HG02588 (cell line): ENCODE measurements around the gene EVC.
"Not testable (repeated sequence)": the region's sequence is repeated elsewhere in the genome, so short reads cannot be mapped to it uniquely, and the experiment has no call there.

ENCODE experiments used
- ATAC-seq: cut with Tn5 transposase; IDR thresholded peaks from one replicate; pipeline ENCODE4 v1.9.1; 2021; ENCODE audit warnings: mild to moderate bottlenecking, moderate library complexity; ENCODE audit not compliant: unreplicated experiment

Gene EVC

DNA sequence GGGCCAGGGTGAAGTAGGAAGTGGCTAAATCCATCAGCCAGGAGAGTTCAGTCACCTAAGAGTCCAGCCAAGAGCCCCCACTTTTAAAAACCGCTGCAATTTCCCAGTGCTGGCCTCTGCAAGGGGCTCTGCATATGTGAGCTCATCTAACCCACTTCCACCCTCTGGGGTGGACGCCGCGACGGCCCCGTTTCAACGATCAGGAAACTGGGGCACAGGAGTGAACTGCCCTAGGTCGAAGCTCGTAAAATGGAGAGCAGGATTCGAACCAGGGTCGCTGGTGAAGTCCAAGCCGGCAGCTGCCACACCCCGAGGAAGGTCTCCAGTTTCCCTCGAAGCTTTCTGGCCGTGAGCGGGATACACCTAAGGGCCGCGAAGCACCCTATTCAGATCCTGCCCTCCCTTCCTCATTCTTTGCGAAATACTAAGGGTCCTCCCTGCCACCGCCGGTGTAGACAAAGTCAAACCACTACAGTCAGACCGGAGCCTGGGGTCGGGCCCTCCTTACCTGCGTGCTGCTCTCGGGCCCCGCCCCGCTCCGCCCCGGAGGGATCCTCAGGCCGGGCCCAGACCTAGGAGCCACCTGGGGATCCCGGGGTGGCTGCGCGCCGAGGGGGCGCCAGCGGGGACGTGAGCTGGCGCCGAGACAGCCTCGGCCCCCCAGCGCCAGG lies 3.1 kb upstream of the EVC start:
- ATAC-seq = no peak

DNA sequence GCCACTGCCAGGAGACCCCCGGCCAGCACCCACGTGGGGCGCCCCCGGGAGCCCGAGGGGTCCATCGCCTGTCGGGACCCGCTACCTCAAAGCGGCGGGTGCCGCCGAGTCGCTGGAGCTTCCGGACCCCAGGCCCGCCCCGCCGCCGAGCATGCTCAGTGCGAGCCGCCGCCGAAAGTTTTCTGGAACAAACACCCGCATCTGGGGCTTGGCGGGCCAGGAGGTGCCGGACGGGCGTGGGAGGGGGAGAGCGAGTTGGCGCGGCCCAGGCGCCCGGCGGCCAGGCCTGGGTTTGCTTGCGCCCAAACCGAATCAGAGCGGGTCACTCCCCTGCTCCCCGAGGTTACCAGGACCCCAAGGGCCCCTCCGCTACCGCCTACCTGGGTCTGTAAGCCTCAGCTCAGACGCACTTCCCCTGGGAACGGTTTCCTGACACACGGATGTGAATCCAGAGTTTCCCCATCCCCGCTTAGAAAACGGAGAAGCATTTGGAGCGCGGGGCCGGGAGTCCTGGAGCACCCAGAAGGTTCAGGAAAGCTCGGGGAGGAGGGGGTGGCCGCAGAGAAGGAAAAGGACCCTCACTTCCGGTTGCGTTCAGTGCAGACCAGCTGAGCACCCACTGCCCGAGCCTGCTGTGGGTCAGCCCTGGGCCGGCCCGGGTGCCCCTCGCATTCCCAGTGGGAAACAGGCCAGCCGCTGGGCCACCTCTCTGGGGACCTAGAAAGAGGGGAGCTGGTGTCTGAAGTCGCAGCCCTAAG lies 2.4 kb upstream of the EVC start, which contains the start of gene EVC2:
EVC2 (minus strand) TSS at position 111 of the 758 bp plus-strand sequence; CDS start at position 65, 46 bp downstream.
- no peak for ATAC-seq

DNA sequence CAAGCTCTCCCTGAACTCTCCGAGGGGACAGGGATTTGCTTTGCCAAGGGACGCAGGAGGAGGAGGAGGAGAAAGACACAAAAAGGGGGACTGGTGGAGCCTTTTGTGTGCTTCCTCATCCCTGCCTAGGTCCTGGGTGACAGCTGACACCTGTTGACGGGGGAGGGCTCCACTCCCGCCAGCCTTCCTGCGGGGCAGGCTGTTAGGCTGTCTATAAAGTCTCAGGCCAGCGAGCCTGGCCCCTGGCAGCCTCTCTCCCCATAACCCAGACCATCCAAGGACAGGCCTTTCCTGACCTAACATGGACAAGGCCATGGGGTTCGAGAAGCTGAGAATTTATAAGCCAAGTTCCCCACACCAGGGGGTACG lies 1.8 kb upstream of the EVC start:
- ATAC-seq = no peak

- ATAC-seq = no peak
Measured at GRCh38 chr4:5710065-5710960, 688 bp upstream of the EVC start.

- ATAC-seq = no peak
Measured at GRCh38 chr4:5711479-5712184, 631 bp downstream of the EVC start.

DNA sequence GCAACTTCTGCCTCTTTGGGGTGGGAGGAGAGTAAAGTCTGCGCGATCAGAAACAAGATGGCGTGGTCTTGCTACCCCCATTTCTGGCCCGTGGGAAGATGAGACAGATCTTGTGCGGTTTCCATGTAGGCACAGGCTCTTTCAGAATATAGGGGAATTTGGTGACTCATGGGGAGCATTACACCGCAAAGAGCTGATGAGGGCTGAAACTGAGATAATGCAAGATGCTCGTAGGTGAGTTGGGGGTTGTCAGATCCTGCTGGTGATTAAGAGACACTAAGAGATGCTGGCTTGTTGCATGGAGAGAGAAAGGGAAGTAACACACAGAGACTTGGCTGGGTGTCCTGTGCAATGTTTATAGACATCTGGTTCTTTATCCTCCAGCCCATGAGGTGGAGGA lies 1.5 kb downstream of the EVC start:
- ATAC-seq = no peak

DNA sequence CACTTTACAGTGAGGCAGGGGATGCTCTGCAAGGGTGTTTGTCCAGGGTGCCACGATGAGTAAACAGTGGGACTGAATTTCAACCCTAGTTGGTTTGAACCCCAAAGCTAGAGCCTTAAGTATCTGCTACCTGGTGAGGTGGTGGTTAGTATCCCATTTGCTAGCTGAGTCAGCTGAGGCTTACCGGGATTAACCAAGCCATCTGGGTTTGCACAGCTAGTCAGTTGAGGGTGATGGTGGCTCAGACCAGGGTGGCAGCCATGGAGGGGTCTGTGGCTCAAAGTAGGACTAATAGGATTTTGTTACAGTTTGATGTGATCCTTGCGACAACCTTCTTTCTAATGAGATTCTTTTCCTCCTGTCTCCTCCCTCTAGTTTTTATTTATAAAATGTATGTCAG lies 1.9 kb downstream of the EVC start:
- no peak for ATAC-seq

- no peak for ATAC-seq
Measured at GRCh38 chr4:5713861-5714260, 2.9 kb downstream of the EVC start.

DNA sequence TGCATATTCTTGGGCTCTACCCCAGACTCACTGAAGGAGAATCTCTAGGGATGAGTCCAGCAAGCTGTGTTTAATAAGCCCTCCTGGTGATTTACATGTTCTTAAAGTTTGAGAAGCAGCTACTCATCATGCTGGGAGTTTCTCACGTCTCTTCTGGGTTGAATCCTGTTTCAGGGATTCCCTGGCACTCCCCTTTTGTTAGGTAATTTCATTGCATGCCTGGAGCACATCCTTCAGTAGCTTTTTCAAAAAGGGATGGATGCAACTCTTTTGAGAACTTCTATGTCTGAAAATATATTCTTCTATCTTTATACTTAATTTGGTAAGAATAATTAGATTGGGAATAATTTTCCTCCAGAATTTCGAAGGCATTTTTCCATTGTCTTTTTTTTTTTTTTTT lies 4.4 kb downstream of the EVC start:
- no peak for ATAC-seq

DNA sequence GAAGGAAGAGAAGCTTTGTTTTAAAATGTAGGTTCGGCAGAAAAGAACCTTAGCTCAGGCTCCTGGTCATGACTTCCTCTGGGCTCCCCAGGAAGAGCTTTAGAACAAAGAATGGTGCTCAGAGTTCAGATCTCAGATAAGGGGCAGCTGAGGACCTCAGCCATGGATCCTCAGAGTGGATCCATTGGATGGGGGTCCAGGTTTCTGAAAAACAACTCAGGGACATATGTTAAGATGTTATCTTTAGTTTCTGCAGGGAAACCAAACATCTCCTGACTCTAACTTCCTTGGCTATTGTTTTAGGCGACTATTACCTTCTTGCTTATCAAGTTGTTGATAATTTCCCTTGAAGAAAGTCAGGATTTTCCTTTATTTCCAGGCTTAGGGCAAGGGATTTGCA lies 5.4 kb downstream of the EVC start:
- no peak for ATAC-seq

GRCh38 chr4:5717449-5718158 lies 6.6 kb downstream of the EVC start:
- ATAC-seq = no peak

GRCh38 chr4:5718411-5718810 lies 7.4 kb downstream of the EVC start:
- ATAC-seq = no peak

- no peak for ATAC-seq
Measured at GRCh38 chr4:5719350-5720055, 8.5 kb downstream of the EVC start.

DNA sequence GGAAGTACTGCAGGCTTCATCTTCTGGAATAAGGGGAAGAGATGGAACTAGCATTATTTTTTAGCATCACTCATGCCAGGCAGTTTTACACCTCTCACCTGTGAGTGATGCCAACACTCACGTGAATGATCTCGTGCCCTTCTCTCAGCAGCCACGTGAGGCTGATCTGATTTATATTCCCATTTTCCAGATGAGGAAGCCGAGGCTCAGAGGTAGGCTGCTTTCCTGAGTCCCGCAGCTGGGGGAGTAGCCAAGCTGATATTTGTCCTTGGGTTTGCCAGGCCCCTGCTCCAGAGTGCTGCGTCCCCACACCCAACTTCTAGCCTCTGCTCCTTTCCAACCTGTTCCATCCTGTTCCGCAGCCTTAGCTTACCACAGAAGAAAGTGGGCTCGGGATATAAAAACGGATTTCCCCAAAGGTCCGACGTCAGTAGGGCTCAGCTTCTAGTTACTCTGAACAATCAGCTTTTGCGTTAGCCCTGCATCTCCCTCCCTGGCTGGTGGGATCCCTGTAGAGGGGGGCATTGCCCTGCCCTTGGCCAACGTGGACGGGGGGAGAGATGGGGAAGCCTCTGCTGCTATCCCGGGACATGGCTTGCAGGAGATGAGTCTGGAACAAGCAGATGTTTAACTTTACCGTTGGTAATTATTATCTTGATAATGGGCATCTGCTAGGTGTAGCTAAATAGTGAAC lies 9.3 kb downstream of the EVC start:
- no peak for ATAC-seq

DNA sequence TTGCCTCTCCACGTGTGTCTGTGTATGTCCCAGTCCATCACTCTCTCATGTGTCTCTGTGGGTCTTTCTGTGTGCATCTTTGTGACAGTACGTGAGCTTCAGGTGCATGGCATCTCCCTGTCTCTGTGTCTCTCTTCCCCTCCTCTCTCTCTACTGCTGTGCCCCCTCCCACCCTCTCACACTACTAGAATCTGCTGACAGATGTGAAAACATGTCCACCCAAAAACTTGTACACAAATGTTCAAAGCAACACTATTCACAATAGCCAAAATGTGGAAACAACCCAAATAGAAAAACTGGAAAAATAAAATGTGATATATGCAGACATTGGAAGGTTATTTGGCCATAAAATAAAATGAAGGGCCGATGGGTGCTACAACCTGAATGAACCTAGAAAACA lies 10.0 kb downstream of the EVC start:
- no peak for ATAC-seq

DNA sequence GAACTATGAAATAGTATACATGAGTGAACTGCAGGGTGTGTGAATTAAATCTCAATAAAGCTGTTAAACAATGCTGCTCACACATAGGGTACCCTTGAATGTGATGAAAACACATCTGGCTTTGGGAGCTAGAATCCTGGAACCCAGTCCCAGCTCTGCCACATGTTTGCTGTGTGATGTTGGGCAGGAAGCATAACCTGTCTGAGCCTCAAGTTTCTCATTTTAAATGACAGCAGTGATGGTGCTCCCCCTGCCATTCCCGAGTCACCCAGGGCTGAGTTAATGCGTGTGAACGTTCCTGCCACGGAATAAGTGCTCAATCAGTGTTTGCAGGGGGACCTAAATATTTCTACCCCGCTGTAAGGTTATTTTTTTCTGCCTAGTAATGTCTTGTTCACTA lies 10.9 kb downstream of the EVC start:
- no peak for ATAC-seq

- no peak for ATAC-seq
Measured at GRCh38 chr4:5722328-5722727, 11.3 kb downstream of the EVC start.

GRCh38 chr4:5724377-5724776 lies 13.4 kb downstream of the EVC start:
- no peak for ATAC-seq

DNA sequence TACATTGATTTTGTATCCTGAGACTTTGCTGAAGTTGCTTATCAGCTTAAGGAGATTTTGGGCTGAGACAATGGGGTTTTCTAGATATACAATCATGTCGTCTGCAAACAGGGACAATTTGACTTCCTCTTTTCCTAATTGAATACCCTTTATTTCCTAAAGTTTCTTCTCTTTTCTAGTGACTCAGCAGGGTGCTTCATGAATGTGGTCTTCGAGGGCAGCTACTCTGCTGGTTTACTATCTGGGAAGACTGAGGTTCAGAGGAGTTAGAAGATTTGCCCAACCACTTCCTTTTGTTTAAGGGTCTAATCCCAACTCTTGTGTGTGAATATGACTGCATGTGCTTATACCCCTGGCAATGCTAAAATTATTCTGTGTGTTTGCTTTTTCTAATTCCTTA lies 17.4 kb downstream of the EVC start:
- not testable (repeated sequence) for ATAC-seq
